ENCODE results near the gene GSTM3. TPM values are rescaled to one million over a fixed set of nuclear protein-coding genes. Genes with fewer than 3 reads are reported as not detected.

The GSTM3 gene
- total and polyA plus RNA-seq, 2 of the 13 experiments (the other 11 are each of a cell fraction or from before 2014, with no cell fraction given): 127 to 142 TPM

- no peak for TF ChIP-seq TP53 (CRISPR knock-in tag; conservative IDR thresholded peaks at IDR 0.05)
- no peak for TF ChIP-seq ARNTL (CRISPR knock-in tag; IDR thresholded peaks at IDR 0.05)
- 0 out of 2 replicates have a peak, but pooled peaks have one; percentile 0 for TF ChIP-seq ELF4 (CRISPR knock-in tag; IDR thresholded peaks at IDR 0.05; ENCODE audit: borderline replicate concordance)
- no peak for TF ChIP-seq GABPA (IDR thresholded peaks at IDR 0.05; ENCODE audit: low read depth, low read length)
- peak; percentile 31; the same call in 1 of the 2 replicates for TF ChIP-seq GABPA (CRISPR knock-in tag; IDR thresholded peaks at IDR 0.05; ENCODE audit: low read depth)
- no peak for TF ChIP-seq NAIF1 (CRISPR knock-in tag; IDR thresholded peaks at IDR 0.05; ENCODE audit: borderline replicate concordance)
- no peak for TF ChIP-seq ESRRA (CRISPR knock-in tag; IDR thresholded peaks at IDR 0.05; ENCODE audit: low read depth)
- TF ChIP-seq HIC2 (CRISPR knock-in tag; IDR thresholded peaks at IDR 0.05; ENCODE audit: low read depth): no peak
- no peak for TF ChIP-seq CBFB (CRISPR knock-in tag; IDR thresholded peaks at IDR 0.05)
- no peak for TF ChIP-seq TFDP2 (CRISPR knock-in tag; IDR thresholded peaks at IDR 0.05)
- TF ChIP-seq ZNF550 (CRISPR knock-in tag; IDR thresholded peaks at IDR 0.05; ENCODE audit: borderline replicate concordance): peak; percentile 51
- no peak for TF ChIP-seq ZNF543 (CRISPR knock-in tag; IDR thresholded peaks at IDR 0.05)
- TF ChIP-seq ZNF879 (CRISPR knock-in tag; IDR thresholded peaks at IDR 0.05): 0 out of 2 replicates have a peak, but pooled peaks have one; percentile 18
- no peak for TF ChIP-seq ZNF124 (CRISPR knock-in tag; IDR thresholded peaks at IDR 0.05)
- no peak for TF ChIP-seq RBM22 (optimal IDR thresholded peaks at IDR 0.05; ENCODE audit: low read length)
- no peak for TF ChIP-seq THAP9 (CRISPR knock-in tag; IDR thresholded peaks at IDR 0.05; ENCODE audit: borderline replicate concordance)
- TF ChIP-seq CTCF (CRISPR knock-in tag; IDR thresholded peaks at IDR 0.05): no peak
- no peak for TF ChIP-seq RAD21 (CRISPR knock-in tag; IDR thresholded peaks at IDR 0.05)
Observed at GRCh38 chr1:109762821-109763645, 22.2 kb upstream of the GSTM3 start (continued).

Measured in HepG2 (cell line).